Kidney epithelial cell (primary cell): Measurements from ENCODE around the gene DOCK4. TPM values are rescaled to one million over a fixed set of nuclear protein-coding genes. Genes with fewer than 3 reads are reported as not detected.
"Not testable (repeated sequence)": the region's sequence is repeated elsewhere in the genome, so short reads cannot be mapped to it uniquely, and the experiment has no call there.

Source experiments
- DNase-seq: peaks from one replicate; pipeline ENCODE4 v3.0.0-alpha.2; 2010; ENCODE audit warnings: low read depth
- H3K27me3 ChIP-seq: 2 replicates; pipeline ENCODE4 v1.6.0; 2011; ENCODE audit warnings: low read length; ENCODE audit not compliant: control insufficient read depth, insufficient read depth
- H3K36me3 ChIP-seq: 2 replicates; pipeline ENCODE4 v1.5.1; 2011; ENCODE audit warnings: low read length; ENCODE audit not compliant: control insufficient read depth, insufficient read depth
- H3K4me3 ChIP-seq: 2 replicates; pipeline ENCODE4 v1.5.1; 2011; ENCODE audit warnings: low read depth, mild to moderate bottlenecking, control low read depth, low read length
- CTCF ChIP-seq: IDR thresholded peaks from 2 replicates; pipeline ENCODE4 v1.5.1; 2011; ENCODE audit warnings: mild to moderate bottlenecking, moderate library complexity, low read length, control low read depth, inconsistent platforms; ENCODE audit not compliant: insufficient read depth, poor library complexity, severe bottlenecking
- total RNA-seq: library from RNA; depleted of rRNA; stranded (reverse); fragments of >200 nt; gene quantifications from 2 replicates; pipeline ENCODE4 v1.2.3, GENCODE V29; 2015

The DOCK4 gene
- total RNA-seq, 1 donor from 2014 or later = 16.8 TPM

- no peaks in the 10 kb centered on the region for H3K36me3 ChIP-seq
- H3K4me3 ChIP-seq = no peak overlapping the region
- no peak for DNase-seq
- TF ChIP-seq CTCF = no peak
- no peaks in the 10 kb centered on the region for H3K27me3 ChIP-seq
These were observed 295.5 kb downstream of the DOCK4 start for GRCh38 chr7:111910656-111911055.

GRCh38 chr7:111908673-111909072 lies 297.5 kb downstream of the DOCK4 start:
- H3K36me3 ChIP-seq, H3K4me3 ChIP-seq, H3K27me3 ChIP-seq, DNase-seq: not testable (repeated sequence)

GRCh38 chr7:111903797-111904196 lies 302.4 kb downstream of the DOCK4 start:
- DNase-seq = peak; percentile 29
- no peaks in the 10 kb centered on the region for H3K36me3 ChIP-seq

GRCh38 chr7:111903016-111903415 lies 303.2 kb downstream of the DOCK4 start:
- Histone ChIP-seq H3K36me3 (no peaks in the 10 kb centered on the region), H3K27me3 (no peaks in the 10 kb centered on the region), H3K4me3 (no peak overlapping the region)
- TF ChIP-seq CTCF = no peak
- DNase-seq = no peak

More at GRCh38 chr7:111903797-111904196, 302.4 kb downstream of the DOCK4 start:
- TF ChIP-seq CTCF = no peak
- Histone ChIP-seq H3K27me3 (no peaks in the 10 kb centered on the region), H3K4me3 (no peak overlapping the region)

- H3K4me3 ChIP-seq = no peak overlapping the region
- no peak for TF ChIP-seq CTCF
- H3K36me3 ChIP-seq = no peaks in the 10 kb centered on the region
- H3K27me3 ChIP-seq = no peaks in the 10 kb centered on the region
- no peak for DNase-seq
These were observed 305.9 kb downstream of the DOCK4 start for GRCh38 chr7:111900283-111900682.

- no peaks in the 10 kb centered on the region for H3K27me3 ChIP-seq
- H3K4me3 ChIP-seq = no peak overlapping the region
- DNase-seq = no peak
- no peak for TF ChIP-seq CTCF
- H3K36me3 ChIP-seq = no peaks in the 10 kb centered on the region
These were observed 311.1 kb downstream of the DOCK4 start for GRCh38 chr7:111895049-111895448.
